GM08714 (cell line): Measurements from ENCODE around the gene ABCC5.

Experiments
- H3K4me3 ChIP-seq: fragments of 200-500 bp; sonication (Bioruptor generic); 2 replicates; pipeline ENCODE4 v1.5.1; 2014; ENCODE audit warnings: mild to moderate bottlenecking, low read length, inconsistent platforms
- ZNF274 ChIP-seq: IDR thresholded peaks from 2 replicates; pipeline ENCODE4 v1.6.1; 2012; ENCODE audit warnings: mild to moderate bottlenecking, low read depth, low read length

The ABCC5 gene

DNA sequence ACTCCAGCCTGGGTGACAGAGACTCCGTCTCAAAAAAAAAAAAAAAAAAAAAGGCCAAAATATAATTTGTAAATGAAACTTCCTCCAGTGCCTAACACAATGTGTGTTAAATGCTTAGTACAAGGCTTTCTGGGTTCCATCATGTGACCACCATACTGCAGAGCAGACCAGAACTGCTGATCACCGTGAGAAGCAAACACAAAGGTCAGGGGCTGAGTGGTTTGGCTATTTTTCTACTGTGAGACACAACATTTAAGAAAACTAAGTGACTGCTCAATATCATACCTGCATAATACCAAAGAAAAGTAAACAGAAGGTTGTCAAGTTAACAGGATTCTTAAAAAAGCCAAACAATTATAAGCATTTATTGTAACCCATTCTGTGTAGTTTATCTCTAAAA is 13.2 kb downstream of the ABCC5 start:
- no peak for TF ChIP-seq ZNF274
- H3K4me3 ChIP-seq, result no peak overlapping the region

DNA sequence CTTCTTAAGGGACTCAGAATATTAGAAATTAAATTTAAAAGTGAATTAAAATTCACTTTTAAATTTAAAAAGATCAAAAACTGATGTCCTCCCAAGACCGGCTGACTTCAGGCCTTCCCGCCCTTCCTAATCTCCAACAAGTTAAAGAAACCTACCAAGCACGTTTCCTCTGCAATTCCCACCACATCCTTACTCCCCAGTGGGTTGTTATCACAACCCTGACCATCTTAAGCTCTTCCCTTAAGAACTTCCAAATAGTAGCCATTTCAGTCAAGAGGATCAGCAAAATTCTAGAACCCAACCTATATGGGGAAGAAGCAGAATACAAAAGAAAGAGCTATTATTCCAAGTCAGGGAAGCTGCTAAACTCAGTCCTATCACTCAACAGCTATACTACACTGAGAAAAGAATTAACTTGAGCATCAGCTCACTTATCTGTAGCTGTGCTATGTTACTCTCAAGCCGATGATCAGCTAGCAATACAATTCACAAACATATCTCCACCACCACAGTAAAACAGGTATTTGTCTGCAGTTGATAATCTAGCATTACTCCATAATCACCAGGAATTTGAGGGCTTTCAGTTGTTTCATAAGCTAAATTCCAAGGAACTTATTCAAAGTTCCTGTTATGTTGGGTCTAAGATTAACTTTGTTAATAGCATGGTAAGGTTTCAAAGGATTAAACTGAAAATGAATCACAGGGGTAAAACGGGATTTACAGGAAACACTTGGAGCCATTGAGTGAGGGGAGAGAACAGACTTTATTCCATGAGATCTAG is 14.3 kb downstream of the ABCC5 start:
- no peak overlapping the region for H3K4me3 ChIP-seq
- no peak for TF ChIP-seq ZNF274

- H3K4me3 ChIP-seq, result no peak overlapping the region
- TF ChIP-seq ZNF274, result no peak
Measured at GRCh38 chr3:184002469-184002868, 15.2 kb downstream of the ABCC5 start.

- H3K4me3 ChIP-seq, result no peak overlapping the region
- TF ChIP-seq ZNF274, result no peak
Measured at GRCh38 chr3:184001761-184002160, 15.9 kb downstream of the ABCC5 start.

GRCh38 chr3:183991403-183991802 is 26.3 kb downstream of the ABCC5 start:
- no peak for TF ChIP-seq ZNF274
- H3K4me3 ChIP-seq, result no peak overlapping the region

GRCh38 chr3:183988216-183988790 is 29.4 kb downstream of the ABCC5 start:
- H3K4me3 ChIP-seq, result no peak overlapping the region
- no peak for TF ChIP-seq ZNF274

DNA sequence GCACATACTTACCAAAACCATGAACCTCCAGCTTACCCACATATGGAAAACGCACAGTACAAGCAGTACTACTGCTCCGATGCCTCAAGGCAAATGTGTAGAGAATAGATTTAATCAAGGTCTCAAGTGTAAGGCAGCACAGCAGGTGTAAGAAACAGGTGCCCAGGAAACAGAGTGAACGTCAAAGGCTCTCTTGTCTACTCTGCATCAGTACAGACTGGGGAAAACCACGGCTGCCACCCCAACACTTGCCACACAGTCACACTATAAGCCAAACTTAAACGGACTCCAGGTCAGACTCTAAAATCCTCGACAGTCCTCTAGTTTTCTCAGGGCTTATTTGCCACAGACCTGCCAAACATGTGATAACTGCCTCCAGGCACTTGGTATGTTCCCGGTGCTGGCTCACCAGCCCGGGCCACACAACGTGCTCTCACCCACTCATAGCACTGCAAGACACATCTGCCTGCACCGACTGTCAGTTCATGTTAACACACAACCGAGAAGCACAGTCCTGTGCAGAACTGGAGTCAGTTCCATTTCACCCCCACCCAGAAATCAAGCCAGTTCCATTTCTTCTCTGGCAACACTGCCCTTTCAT is 30.6 kb downstream of the ABCC5 start:
- TF ChIP-seq ZNF274, result no peak
- no peak overlapping the region for H3K4me3 ChIP-seq

DNA sequence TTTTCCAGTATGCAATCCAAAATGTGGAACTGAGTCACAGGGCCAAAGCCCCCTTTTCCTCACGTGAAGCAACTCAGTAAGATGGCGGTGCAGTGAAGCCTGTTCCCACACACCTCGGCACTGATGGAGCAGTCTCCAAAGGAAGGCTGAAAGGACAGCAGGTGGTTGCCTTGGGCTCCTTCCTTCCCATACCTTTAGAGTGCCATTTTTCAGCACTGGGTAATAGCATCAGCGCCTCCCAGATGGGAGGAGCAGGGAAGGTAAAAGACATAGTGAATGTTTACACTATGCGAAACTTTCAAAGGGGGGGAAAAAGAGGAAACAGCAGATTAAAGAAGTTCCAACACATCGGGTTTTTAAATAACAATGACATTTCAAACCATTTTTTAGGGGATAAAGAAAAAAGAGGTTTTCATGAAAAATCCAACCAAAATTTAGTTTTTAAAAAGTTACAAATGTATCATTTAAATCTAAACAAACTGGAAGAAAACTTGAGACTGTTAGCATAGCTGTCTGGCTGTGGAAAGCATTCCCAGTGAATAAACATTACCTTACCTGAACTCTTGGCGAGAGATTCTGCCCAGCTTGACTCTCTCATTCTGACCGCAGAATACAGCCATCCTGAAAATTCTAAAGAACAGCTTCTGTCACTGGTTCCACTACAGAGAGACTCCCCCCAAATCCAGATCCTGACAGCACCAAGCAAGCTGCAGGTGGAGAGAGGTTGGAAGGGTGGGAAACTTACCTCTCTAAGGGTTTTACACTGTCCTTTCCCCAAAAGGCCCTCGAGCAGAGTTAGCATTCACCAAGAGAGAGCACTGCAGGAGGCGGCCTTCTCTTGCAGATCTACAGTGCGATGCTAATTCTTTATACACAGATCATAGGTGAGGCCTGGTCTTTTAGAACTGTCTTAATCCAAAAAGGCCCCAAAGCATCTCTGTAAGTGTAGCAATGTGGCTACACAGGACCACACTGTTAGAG is 32.6 kb downstream of the ABCC5 start:
- TF ChIP-seq ZNF274, result no peak
- H3K4me3 ChIP-seq, result no peak overlapping the region

GRCh38 chr3:183984127-183984740 is 33.5 kb downstream of the ABCC5 start:
- no peak for TF ChIP-seq ZNF274
- no peak overlapping the region for H3K4me3 ChIP-seq

GRCh38 chr3:183981990-183982644 is 35.6 kb downstream of the ABCC5 start:
- H3K4me3 ChIP-seq, result no peak overlapping the region
- TF ChIP-seq ZNF274, result no peak

GRCh38 chr3:183980403-183980802 is 37.3 kb downstream of the ABCC5 start:
- no peak for TF ChIP-seq ZNF274
- H3K4me3 ChIP-seq, result no peak overlapping the region

GRCh38 chr3:183975981-183976662 is 41.6 kb downstream of the ABCC5 start:
- no peak overlapping the region for H3K4me3 ChIP-seq
- TF ChIP-seq ZNF274, result no peak
